A549 treated with dexamethasone at 1 μM for 4 hours (cell line): Measurements from ENCODE around the gene BDP1. TPM values are rescaled to one million over a fixed set of nuclear protein-coding genes. Genes with fewer than 3 reads are reported as not detected.

Experiments used
- total RNA-seq: library from RNA; stranded (reverse); fragments of 200-300 nt; extraction: Qiagen RNA extraction; gene quantifications from 5 replicates; pipeline ENCODE4 v1.2.3, GENCODE V29; 2022

The BDP1 gene, protein sequence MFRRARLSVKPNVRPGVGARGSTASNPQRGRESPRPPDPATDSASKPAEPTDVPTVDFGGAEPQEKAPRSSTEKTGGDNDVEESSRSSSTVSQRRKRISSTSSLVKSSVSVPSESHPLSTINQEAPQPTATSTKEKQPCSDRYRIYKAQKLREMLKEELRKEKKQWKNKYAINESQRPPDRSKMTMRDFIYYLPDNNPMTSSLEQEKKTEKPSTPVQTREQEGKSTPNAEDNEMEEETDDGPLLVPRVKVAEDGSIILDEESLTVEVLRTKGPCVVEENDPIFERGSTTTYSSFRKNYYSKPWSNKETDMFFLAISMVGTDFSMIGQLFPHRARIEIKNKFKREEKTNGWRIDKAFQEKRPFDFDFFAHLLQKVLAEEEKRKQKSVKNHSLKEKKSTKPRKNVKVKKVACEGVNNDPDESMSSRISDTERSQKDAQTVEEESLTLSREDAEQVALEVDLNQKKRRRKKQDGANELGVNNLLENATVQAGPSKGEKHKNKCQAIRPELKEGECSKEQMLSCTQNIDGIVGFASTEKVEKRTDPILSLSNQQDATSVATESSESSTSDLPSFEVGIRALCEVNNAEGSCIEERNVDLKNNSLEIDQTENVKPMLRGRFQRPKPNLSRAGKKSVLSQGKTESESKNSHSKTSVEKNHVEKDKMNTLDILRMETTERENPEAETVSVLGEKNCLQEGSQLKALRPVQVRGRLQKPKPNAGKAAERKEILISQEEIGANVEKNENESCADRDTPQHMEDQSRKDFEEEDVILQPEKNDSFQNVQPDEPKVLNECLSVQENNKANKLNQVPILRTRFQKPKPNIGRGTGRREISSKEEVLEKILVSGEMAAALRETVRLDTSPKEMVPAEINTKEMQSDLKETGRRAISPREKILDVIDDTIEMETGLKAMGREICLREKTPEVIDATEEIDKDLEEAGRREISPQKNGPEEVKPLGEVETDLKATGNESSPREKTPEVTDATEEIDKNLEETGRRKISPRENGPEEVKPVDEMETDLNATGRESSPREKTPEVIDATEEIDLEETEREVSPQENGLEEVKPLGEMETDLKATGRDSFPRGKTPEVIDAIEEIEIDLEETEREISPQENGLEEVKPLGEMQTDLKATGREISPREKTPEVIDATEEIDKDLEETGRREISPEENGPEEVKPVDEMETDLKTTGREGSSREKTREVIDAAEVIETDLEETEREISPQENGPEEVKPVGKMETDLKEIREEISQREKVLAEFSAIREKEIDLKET (N-terminal part only)
- 8.0 to 12.6 TPM (median 11.0 TPM) in 5 replicates for total RNA-seq

DNA sequence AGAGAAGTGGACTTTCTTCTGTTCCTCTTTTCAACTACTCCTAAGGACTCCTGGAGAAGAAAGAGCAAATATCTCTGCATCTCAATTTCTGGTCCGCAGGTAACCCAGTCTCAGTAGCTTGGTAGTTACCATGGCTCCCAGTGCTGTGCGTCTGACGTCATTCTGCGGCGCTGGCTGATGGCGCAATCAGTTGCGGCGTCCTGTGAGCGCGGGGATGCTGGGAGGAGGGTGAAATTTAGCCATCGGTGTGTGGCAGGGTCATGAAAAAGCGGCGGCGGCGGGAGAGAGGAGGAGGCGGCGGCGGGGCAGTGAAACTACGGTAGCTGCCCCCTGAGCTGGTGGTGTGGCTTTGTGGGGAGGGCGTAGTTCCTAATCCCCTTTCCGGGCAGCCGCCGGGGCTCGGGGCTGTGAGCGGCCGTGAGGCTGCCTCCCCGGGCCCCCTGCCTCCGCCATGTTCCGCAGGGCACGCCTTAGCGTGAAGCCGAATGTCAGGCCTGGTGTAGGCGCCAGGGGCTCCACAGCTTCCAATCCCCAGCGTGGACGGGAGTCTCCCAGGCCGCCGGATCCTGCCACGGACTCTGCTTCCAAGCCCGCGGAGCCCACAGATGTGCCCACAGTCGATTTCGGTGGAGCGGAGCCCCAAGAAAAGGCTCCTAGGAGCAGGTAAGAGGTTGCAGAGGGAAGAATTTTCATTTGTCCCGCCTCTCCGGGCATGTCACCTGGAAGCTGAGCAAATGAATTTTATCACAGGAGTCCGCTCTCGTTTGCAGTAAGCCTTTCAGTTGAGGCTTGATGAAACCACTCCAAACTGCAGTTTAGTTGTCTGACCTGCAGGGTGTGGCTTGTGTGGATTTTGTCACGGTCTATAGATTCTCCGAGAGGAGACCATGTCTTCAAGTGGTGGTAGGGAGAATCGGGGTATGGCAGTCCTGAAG is at the start of gene BDP1:
TSS of gene BDP1 (plus strand) at position 225 of the 935 bp plus-strand sequence. CDS start at position 452, 227 bp downstream.

GRCh38 chr5:71586941-71587765 is 131.7 kb downstream of the BDP1 start, which contains the start of gene MCCC2:
MCCC2 (plus strand) TSS chr5:71587340; CDS start chr5:71587426, 86 bp downstream.

Other genes with a start within 250 kb of the BDP1 start
- 39.5 to 48.6 TPM (median 46.4 TPM) in 5 replicates for gene MCCC2, start 131.7 kb downstream of the BDP1 start, total RNA-seq